ENCODE results near the gene FAM227A.
"Not testable (repeated sequence)": the region's sequence is repeated elsewhere in the genome, so short reads cannot be mapped to it uniquely, and the experiment has no call there.

Gene FAM227A

GRCh38 chr22:38618682-38619081 lies 37.5 kb downstream of the FAM227A start:
- no peak for DNase-seq (ENCODE audit: extremely low read depth, low read depth)

GRCh38 chr22:38618258-38618657 lies 37.9 kb downstream of the FAM227A start:
- TF ChIP-seq, protein P1, sequence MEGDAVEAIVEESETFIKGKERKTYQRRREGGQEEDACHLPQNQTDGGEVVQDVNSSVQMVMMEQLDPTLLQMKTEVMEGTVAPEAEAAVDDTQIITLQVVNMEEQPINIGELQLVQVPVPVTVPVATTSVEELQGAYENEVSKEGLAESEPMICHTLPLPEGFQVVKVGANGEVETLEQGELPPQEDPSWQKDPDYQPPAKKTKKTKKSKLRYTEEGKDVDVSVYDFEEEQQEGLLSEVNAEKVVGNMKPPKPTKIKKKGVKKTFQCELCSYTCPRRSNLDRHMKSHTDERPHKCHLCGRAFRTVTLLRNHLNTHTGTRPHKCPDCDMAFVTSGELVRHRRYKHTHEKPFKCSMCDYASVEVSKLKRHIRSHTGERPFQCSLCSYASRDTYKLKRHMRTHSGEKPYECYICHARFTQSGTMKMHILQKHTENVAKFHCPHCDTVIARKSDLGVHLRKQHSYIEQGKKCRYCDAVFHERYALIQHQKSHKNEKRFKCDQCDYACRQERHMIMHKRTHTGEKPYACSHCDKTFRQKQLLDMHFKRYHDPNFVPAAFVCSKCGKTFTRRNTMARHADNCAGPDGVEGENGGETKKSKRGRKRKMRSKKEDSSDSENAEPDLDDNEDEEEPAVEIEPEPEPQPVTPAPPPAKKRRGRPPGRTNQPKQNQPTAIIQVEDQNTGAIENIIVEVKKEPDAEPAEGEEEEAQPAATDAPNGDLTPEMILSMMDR (IDR thresholded peaks at IDR 0.05; ENCODE audit: low read depth, low read length) = no peak
- DNase-seq (ENCODE audit: extremely low read depth, low read depth) = no peak

More at GRCh38 chr22:38618682-38619081, 37.5 kb downstream of the FAM227A start:
- TF ChIP-seq, protein P1 (IDR thresholded peaks at IDR 0.05; ENCODE audit: low read depth, low read length) = no peak

DNA sequence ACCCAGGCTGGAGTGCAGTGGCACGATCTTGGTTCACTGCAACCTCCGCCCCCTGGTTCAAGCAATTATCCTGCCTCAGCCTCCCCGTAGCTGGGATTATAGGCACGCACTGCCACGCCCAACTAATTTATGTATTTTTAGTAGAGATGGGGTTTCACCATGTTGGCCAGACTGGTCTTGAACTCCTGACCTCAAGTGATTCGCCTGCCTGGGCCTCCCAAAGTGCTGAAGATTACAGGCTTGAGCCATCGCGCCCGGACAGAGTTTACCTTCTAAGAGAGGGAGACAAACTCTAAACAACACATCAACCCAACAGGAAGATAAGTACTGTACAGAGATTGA lies 41.2 kb downstream of the FAM227A start:
- not testable (repeated sequence) for DNase-seq (ENCODE audit: extremely low read depth, low read depth)

GRCh38 chr22:38614332-38615063 lies 41.7 kb downstream of the FAM227A start:
- DNase-seq (ENCODE audit: extremely low read depth, low read depth) = no peak
- TF ChIP-seq, protein P1 (IDR thresholded peaks at IDR 0.05; ENCODE audit: low read depth, low read length) = no peak

- TF ChIP-seq, protein P1 (IDR thresholded peaks at IDR 0.05; ENCODE audit: low read depth, low read length) = no peak
- no peak for DNase-seq (ENCODE audit: extremely low read depth, low read depth)
Observed at GRCh38 chr22:38613588-38613987, 42.6 kb downstream of the FAM227A start.

- no peak for DNase-seq (ENCODE audit: extremely low read depth, low read depth)
- TF ChIP-seq, protein P1 (IDR thresholded peaks at IDR 0.05; ENCODE audit: low read depth, low read length) = no peak
Observed at GRCh38 chr22:38612217-38613006, 43.8 kb downstream of the FAM227A start.

GRCh38 chr22:38611559-38611958 lies 44.6 kb downstream of the FAM227A start:
- TF ChIP-seq, protein P1 (IDR thresholded peaks at IDR 0.05; ENCODE audit: low read depth, low read length) = no peak
- no peak for DNase-seq (ENCODE audit: extremely low read depth, low read depth)

Measured in AG09319 (cell line).